Activated effector memory CD4-positive, alpha-beta T cell treated with anti-CD3 and anti-CD28 coated beads, Interleukin-2, amount 50 U/mL, for 16 hours (primary cell): ENCODE data around the gene SPACA5B.
A peak's percentile ranks its signal among the peaks of the same experiment; 100 is the strongest.
"Not testable (repeated sequence)": the region's sequence is repeated elsewhere in the genome, so short reads cannot be mapped to it uniquely, and the experiment has no call there.

Experiments
- DNase-seq: peaks from one replicate; pipeline ENCODE4 v3.0.0-alpha.2; 2020

The SPACA5B gene

DNA sequence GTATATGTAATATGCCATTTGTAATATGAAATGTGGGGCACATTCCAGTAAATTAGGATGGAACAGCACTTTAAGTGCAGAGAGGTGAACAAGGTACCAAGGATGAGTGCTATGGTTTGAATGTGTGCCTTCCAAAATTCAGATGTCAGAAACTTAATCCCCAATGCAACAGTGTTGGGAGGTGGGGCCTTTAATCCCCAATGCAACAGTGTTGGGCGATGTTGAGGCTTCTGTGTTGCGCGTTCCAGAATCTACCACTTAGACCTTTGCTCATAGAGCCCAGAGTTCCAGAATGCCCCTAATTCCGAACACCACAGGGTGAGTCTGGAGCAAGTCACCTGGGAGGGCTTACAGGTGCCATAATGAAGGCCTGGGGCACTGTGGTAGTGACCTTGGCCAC lies at the start of gene SPACA5B:
Gene SPACA5B, plus strand, starts transcription at position 301 of the 400 bp plus-strand sequence. Its CDS starts 62 bp downstream, at position 363.
- DNase-seq: not testable (repeated sequence)

DNA sequence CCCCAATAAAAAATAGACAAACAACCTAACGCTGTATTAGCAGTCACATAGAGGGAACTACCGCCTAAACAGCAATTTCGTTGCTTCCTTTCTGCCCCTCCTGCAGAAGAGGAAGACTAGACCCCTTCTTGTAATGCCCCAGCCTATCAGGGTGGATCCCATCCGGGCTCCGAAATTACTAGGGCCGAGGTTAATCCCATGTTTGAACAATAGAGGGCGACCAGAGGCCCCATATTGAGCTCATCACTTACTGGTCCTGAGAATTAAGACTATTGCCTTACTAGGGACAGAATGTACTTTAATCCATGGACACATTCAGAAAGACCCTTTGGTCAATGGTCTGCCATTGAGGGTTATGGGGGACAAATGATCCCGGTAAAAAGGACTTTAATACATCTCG lies 47.2 kb upstream of the SPACA5B start:
- DNase-seq: peak; percentile 70

DNA sequence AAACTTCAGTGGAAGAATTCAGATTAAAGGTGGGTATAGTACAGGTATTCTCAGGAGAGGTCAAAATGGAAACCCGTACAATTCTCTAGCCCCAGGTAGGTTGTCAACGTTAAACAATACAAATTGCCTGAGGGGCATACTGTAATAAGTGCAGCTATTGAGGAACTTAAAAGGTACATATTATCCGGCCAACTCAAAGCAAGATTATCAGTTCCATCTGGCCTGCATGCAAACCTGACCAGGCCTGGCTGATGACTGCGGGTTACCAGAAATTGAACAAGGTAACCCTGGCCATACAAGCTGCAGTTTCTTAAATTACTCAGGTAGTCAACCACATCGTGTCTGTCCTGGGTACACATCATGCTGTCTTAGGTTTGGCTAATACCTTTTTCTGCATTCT lies 46.7 kb upstream of the SPACA5B start:
- DNase-seq: no peak

DNA sequence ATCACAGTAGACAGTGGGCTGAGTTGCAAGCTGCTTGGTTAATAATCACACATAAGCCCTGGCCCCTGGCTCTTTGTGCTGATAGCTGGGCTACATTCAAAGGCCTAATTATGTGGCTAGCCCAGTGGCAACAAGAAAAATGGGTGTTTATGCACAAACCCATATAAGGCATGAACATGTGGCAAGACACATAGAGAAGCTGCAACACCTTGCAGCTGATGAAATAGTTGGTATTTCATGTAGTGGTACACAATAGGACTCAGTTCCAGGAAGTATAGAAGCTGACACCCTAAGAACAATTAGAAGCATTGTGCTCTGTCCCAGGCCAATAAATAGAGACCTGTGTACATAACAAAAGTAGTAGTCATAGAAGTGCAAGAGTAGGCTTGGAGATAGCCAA lies 44.3 kb upstream of the SPACA5B start:
- no peak for DNase-seq

DNA sequence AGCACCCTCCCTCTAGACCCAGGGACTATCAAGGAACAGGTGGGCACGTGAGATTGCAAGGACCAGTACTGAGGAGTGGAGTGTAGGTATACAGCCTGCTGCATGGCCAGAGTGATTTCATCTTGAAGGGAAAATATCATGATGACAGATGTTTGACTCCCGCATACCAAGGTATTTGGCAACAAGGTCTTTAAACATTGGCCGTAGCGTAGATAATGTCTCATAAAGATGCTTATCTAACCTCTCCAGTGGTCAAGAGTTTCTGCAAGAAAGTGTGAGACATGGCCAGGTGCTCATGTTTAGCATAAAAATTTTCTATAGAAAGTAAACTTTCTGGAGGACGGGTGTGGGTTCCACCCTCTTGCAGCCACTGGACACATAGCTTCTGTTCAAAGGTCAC lies 40.3 kb upstream of the SPACA5B start:
- DNase-seq: no peak

DNA sequence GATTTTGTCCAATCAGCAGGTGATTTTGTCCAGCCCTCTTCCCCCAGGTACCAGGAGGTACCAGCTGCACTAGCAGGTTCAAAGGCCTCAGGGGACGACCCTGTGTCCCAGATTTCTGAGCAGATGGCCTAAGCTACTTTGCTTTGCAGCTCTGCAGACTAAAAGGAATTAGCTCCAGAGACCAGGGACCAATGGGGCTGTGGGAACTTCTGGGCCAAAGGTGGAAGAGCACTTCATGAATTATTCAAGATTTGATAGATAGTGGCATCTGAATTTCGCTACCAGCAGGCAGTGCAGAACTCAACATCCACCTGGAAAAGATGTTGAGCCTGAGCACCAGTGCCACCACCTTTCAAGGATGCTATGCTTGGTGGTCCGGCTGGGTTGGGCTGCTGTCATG lies 37.9 kb upstream of the SPACA5B start:
- not testable (repeated sequence) for DNase-seq

DNA sequence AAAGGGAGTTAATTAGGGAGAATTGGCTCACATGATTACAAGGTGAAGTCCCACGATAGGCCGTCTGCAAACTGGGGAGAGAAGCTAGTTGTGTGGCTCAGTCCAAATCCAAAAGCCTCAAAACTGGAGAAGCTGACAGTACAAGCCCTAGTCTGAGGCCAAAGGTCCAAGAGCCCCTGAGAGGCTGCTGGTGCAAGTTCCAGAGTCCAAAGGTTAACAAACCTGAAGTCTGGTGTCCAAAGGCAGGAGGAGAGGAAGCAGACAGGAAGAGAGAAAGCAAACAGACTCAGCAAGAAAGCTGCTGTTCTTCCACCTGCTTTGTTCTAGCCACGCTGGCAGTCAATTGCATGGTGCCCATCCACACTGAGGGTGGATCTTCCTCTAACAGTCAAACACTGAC lies 29.0 kb upstream of the SPACA5B start:
- DNase-seq: no peak

DNA sequence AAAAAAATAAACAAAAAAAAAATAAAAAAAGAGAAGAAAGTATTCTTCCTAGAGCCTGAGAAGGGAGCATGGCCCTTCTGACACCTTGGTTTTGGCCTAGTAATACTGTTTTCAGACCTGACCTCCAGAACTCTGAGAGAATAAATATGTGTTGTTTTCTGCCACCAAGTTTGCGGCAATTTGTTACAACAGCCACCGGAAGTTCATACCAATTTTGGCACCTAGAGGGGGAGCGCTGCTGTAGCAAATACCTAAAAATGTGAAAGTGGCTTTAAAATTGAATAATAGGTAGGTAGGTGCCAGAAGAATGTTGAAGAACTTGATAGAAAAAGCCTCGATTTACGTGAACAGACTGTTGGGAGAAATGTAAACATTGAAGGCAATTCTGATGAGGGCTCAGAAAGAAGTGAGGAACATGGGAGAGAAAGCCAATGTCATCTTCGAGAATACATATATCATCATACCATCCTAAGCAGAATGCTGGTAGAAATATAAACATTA lies 27.5 kb upstream of the SPACA5B start:
- DNase-seq: no peak

DNA sequence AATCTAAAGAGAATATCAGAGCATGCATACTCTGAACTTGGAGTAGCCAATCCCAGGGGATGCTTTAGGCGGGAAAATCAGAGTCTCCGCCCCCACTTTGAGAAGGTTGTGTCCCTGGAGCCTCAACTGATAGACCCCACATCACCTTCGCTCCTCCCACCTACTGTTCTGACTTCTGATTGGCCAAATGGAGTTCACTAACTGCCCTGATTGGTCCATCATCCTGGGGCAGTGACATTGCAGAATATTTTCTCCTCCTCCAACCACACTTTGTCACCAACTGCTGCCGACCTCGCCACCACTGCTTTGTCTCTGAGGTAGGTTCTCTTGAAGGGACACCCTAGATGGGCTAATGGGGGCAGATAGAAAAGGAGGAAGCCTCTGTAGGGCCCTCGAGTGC lies 22.7 kb upstream of the SPACA5B start:
- DNase-seq: no peak

DNA sequence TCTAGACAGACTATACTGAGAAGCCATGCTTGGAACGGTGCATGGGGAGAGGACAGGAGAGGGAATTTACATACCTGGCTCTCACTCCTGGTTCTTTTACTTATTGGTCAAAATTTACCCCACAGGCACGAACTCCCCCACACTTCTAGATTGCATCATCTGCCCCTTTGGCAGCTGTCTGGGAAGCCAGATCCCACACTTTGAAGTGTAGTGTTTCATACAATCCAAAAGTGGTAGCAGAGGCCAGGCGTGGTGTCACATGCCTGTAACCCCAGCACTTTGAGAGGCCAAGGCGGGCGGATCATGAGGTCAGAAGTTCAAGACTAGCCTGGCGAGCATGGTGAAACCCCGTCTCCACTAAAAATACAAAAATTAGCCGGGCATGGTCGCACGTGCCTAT lies 5.1 kb upstream of the SPACA5B start:
- DNase-seq: not testable (repeated sequence)

DNA sequence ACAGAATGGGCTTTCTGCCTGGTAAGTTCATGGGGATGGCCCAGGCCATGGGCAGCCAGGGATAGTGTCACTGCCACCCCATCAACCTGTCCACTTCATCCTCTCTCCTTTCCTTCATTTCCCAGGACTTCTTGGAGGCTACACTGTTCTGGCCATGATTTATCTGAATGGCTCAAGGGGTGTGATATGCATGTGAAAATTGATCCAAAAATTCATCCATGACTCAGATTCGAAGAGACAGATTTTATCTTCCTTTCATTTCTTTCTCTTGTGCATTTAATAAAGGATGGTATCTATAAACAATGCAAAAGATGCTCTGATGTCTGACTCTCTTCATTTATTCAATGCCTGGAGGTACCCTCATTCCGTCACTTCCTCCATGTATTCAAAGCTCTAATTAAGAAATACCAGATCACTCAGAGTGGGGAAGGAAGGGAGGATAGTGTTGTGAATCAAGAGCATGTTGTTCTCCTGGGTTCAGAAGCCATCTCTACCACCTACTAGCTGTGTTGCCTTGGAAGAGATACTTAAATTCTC lies 1.9 kb downstream of the SPACA5B start:
- DNase-seq: not testable (repeated sequence)

DNA sequence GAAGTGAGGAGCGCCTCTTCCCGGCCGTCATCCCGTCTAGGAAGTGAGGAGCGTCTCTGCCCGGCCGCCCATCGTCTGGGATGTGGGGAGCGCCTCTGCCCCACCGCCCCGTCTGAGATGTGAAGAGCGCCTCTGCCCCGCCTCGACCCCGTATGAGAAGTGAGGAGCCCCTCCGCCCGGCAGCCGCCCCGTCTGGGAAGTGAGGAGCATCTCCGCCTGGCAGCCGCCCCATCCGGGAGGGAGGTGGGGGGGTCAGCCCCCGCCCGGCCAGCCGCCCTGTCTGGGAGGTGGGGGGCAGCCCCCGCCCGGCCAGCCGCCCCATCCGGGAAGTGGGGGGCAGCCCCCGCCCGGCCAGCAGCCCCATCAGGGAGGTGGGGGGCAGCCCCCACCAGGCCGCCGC lies 8.7 kb downstream of the SPACA5B start:
- not testable (repeated sequence) for DNase-seq

DNA sequence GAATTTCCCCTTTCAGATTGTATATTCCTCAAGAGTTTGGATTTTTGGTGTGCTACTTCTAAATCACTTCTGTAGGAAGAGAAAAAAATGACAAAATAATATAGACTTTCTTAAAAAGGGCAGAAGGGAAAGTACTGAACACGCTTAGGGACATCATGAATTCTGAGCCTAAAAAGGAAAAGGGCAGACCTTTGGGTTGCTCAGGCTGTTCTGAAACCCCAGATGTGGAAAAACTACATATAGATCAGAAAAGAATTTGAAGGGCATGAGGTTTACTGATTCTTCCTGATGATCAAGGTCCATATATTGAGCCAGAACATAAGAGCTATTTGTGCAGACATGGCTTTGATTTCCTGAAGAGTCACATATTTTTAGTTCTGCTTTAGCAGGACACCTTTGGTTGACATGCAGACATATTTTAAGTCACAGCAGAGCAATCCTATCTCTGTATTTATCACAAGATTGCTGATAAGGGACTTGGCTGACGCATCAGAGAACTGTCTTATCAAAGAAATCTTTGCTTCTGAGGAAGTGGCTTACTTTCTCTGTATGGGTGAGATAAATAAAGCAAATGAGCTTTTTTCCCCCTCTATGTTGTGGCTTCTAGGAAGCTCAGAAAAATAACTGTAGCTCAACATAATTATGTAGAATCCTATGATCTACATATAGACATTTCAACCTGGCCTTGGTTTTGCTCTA lies 11.5 kb downstream of the SPACA5B start:
- not testable (repeated sequence) for DNase-seq

DNA sequence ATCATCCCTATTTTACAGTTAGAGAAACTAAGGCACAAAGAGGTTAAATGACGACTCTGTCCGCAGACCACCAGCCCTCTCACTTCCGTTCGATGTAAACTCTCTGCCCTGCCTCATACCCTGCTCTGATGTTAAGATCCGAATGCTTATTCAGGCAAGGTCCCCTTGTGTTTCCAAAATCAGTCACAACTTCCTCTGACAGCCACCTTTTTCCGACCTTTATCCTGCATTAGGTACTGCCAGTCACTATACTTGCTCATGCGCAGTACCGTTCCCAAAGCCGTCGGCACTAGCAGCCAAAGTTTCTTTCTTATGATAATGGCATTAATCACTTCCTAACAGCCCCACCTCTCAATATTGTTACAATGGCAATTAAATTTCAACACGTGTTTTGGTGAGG lies 12.3 kb downstream of the SPACA5B start:
- peak; percentile 74 for DNase-seq

DNA sequence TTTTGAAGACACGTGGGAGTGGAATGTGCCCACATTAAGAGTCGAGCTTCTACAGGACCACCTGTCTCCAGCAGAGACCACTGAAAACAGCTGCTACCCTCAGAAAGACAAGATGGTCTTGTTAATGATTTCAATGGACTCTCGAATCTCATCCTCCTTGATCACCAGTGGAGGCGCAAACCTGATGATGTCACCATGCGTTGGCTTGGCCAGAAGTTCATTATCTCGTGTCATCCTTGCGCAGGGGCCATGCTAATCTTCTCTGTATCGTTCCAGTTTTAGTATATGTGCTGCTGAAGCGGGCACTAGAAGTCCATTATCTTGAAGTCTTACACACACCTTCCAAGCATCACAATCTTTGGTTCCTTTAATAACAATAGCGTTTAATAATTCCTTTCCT lies 23.3 kb downstream of the SPACA5B start:
- no peak for DNase-seq

DNA sequence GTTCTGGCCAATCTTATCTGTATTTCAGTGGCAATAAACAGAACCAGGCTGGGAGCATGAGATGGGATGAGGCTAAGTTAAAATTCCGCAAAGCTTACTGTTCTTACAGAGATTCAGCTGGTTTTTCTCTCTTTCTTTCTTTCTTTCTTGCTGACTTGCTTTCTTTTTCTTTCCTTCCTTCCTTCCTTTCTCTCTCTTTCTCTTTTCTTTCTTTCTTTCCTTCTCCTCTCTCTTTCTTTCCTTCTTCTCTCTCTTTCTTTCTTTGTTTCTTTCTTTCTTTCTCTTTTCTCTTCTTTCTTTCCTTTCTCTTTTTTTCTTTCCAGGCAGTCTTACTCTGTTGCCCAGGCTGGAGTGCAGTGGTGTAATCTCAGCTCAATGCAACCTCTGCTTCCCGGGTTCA lies 24.4 kb downstream of the SPACA5B start:
- DNase-seq: no peak

DNA sequence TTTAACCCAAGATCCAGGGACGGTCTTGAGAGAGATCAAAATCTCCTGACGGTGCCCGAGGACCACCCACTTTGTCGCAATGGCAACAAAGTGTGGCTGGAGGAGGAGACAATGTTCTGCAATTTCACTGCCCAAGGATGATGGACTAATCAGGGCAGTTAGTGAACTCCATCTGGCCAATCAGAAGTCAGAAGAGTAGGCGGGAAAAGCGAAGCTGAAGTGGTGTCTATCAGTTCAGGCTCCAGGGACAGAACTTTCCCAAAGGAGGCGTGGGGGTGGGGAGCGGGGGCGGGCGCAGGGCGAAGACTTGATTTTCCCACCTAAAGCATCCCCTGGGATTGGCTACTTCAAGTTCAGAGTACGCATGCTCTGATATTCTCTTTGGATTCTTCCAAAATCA lies 25.6 kb downstream of the SPACA5B start:
- DNase-seq: no peak

DNA sequence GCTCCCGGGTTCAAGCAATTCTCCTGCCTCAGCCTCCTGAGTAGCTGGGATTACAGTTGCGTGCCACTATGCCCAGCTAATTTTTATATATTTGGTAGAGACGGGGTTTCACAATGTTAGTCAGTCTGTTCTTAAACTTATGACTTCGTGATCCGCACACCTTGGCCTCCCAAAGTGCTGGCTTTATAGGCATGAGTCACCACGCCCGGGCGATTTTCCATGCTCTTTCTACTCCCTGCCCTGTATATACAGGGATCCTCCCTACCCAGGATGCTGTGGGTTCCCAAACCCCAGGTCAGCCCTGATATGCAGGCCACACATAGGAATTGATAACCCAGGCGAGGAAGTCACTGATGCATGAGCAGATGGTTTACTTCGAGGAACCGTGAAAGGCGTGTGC lies 34.8 kb downstream of the SPACA5B start:
- no peak for DNase-seq

DNA sequence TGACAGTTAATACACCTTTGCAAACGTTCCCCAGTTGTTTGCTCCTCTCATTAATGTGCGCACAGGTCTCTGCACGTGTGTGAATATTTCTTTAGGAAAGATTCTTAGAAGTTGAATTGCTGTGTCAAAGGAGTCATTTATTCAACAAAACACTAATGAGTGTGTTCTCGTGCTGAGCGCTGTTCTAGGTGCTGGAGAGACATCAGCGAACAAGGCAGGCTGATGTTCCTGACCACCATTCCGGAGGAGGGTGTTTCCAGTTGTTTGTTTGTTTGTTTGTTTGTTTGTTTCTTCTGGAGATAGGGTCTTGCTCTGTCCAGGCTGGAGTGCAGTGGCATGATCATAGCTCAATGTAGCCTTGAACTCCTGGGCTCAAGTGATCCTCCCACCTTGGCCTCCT lies 35.9 kb downstream of the SPACA5B start:
- not testable (repeated sequence) for DNase-seq

DNA sequence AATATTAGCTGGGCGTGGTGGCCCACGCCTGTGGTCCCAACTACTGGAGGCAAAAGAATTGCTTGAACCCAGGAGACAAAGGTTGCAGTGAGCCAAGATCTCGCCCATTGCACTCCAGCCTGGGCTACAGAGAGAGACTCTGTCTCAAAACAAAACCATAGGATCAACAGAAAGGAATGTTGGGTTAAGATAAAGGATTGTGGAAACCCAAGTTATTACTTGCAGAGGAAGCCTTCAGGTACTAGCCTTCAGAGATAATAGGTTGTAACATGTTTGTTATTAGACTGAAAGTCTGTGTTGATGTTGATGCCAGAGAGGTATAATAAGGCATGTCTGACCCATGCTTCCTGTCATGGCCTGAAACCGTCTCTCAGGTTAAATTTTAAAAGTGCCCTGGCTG lies 49.3 kb downstream of the SPACA5B start:
- DNase-seq: no peak

DNA sequence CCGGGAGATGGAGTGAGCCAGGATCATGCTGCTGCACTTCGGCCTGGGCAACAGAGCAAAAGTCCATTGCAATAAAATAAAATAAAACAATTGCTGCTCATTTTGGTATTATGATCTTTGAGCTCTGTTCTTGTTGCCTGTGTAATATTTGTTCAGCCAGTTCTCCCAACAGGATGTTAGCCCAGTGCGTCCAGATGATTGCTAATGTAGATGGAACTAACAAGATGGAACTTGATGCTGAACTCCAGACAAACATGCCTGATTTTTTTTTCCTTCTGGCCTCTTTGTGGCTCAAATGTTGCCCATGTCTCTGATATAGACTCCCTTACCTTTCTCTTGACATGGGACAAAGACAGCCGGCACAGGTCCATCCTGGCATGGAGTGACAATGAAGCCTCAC lies 50.4 kb downstream of the SPACA5B start:
- no peak for DNase-seq

DNA sequence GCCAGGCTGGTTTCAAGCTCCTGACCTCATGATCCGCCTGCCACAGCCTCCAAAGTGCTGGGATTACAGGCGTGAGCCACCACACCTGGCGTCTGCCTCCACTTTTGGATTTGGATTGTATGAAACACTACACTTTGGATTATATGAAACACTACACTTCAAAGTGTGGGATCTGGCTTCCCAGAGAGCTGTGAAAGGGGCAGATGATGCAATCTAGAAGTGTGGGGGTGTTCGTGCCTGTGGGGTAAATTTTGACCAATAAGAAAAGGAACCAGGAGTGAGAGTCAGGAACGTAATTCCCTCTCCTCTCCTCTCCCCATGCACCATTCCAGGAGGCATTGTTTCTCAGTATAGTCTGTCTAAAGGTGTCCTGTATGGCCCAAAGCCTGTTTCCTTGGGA lies 51.5 kb downstream of the SPACA5B start:
- DNase-seq: not testable (repeated sequence)
